Measurements from ENCODE around the gene AKR1E2.

AKR1E2 gene

GRCh38 chr10:4825868-4826791 is at the start of gene AKR1E2:
TSS of gene AKR1E2 (plus strand) at chr10:4826207. CDS start at chr10:4826325, 118 bp downstream.
- DNase-seq (ENCODE audit: low read depth) = peak; percentile 70

- DNase-seq (ENCODE audit: low read depth) = no peak
Measured at GRCh38 chr10:4776234-4776638, 49.8 kb upstream of the AKR1E2 start.

GRCh38 chr10:4778761-4779160 is 47.2 kb upstream of the AKR1E2 start:
- DNase-seq (ENCODE audit: low read depth) = no peak

- DNase-seq (ENCODE audit: low read depth) = no peak
Measured at GRCh38 chr10:4780091-4780490, 45.9 kb upstream of the AKR1E2 start.

GRCh38 chr10:4780782-4781181 is 45.2 kb upstream of the AKR1E2 start:
- DNase-seq (ENCODE audit: low read depth) = no peak

- no peak for DNase-seq (ENCODE audit: low read depth)
Measured at GRCh38 chr10:4781955-4782354, 44.1 kb upstream of the AKR1E2 start.

- no peak for DNase-seq (ENCODE audit: low read depth)
Measured at GRCh38 chr10:4784667-4785333, 41.2 kb upstream of the AKR1E2 start.

- no peak for DNase-seq (ENCODE audit: low read depth)
Measured at GRCh38 chr10:4786043-4786839, 39.8 kb upstream of the AKR1E2 start.

GRCh38 chr10:4790045-4790444 is 36.0 kb upstream of the AKR1E2 start:
- DNase-seq (ENCODE audit: low read depth) = no peak

- DNase-seq (ENCODE audit: low read depth) = no peak
Measured at GRCh38 chr10:4790922-4791321, 35.1 kb upstream of the AKR1E2 start.

GRCh38 chr10:4792381-4792780 is 33.6 kb upstream of the AKR1E2 start:
- no peak for DNase-seq (ENCODE audit: low read depth)

- DNase-seq (ENCODE audit: low read depth) = no peak
Measured at GRCh38 chr10:4801405-4801804, 24.6 kb upstream of the AKR1E2 start.

GRCh38 chr10:4802711-4803487 is 23.1 kb upstream of the AKR1E2 start:
- no peak for DNase-seq (ENCODE audit: low read depth)

- DNase-seq (ENCODE audit: low read depth) = no peak
Measured at GRCh38 chr10:4803822-4804221, 22.2 kb upstream of the AKR1E2 start.

GRCh38 chr10:4804465-4804864 is 21.5 kb upstream of the AKR1E2 start:
- DNase-seq (ENCODE audit: low read depth) = no peak

GRCh38 chr10:4806534-4806933 is 19.5 kb upstream of the AKR1E2 start:
- no peak for DNase-seq (ENCODE audit: low read depth)

GRCh38 chr10:4807761-4808507 is 18.1 kb upstream of the AKR1E2 start:
- DNase-seq (ENCODE audit: low read depth) = no peak

- DNase-seq (ENCODE audit: low read depth) = no peak
Measured at GRCh38 chr10:4809156-4809555, 16.9 kb upstream of the AKR1E2 start.

GRCh38 chr10:4810092-4810491 is 15.9 kb upstream of the AKR1E2 start:
- no peak for DNase-seq (ENCODE audit: low read depth)

GRCh38 chr10:4812046-4812445 is 14.0 kb upstream of the AKR1E2 start:
- no peak for DNase-seq (ENCODE audit: low read depth)

- no peak for DNase-seq (ENCODE audit: low read depth)
Measured at GRCh38 chr10:4813023-4813422, 13.0 kb upstream of the AKR1E2 start.
